Neural cell (in vitro differentiated cells): ENCODE data around the gene ZDHHC3. TPM values are rescaled to one million over a fixed set of nuclear protein-coding genes. Genes with fewer than 3 reads are reported as not detected.
"Not testable (repeated sequence)": the region's sequence is repeated elsewhere in the genome, so short reads cannot be mapped to it uniquely, and the experiment has no call there.

Source experiments
- H2AFZ ChIP-seq: fragments of 200-600, 300-800 bp; sonication (generic), shearing (Covaris generic); 2 replicates; pipeline ENCODE4 v1.6.0; 2014; ENCODE audit warnings: low read depth, mild to moderate bottlenecking, antibody characterized with exemption, low read length, moderate library complexity
- H3F3A ChIP-seq: fragments of 200-600 bp; shearing (Covaris generic); 2 replicates; pipeline ENCODE4 v1.6.1; 2016; ENCODE audit warnings: mild to moderate bottlenecking, moderate library complexity, mixed read lengths, antibody characterized with exemption, low read length; ENCODE audit not compliant: insufficient read depth, poor library complexity, severe bottlenecking
- H3K27ac ChIP-seq: fragments of 200-600, 300-800 bp; sonication (generic), shearing (Covaris generic); 2 replicates; pipeline ENCODE4 v1.5.1; 2014; ENCODE audit warnings: mild to moderate bottlenecking, low read length, moderate library complexity
- H3K27me3 ChIP-seq: fragments of 300-800, 200-600 bp; sonication (generic), shearing (Covaris generic); 2 replicates; pipeline ENCODE4 v1.6.0; 2014; ENCODE audit warnings: mild to moderate bottlenecking, low read depth, low read length, moderate library complexity; ENCODE audit not compliant: insufficient read depth
- H3K36me3 ChIP-seq: fragments of 300-800, 200-600 bp; sonication (generic), shearing (Covaris generic); 2 replicates; pipeline ENCODE4 v1.5.1; 2014; ENCODE audit warnings: mild to moderate bottlenecking, antibody characterized with exemption, low read length, moderate library complexity; ENCODE audit not compliant: insufficient read depth
- H3K4me2 ChIP-seq: fragments of 300-800, 200-600 bp; sonication (generic), shearing (Covaris generic); 2 replicates; pipeline ENCODE4 v1.6.0; 2014; ENCODE audit warnings: mild to moderate bottlenecking, low read length
- H3K4me3 ChIP-seq: fragments of 300-800, 200-600 bp; sonication (generic), shearing (Covaris generic); 2 replicates; pipeline ENCODE4 v1.5.1; 2014; ENCODE audit warnings: mild to moderate bottlenecking, low read length, moderate library complexity
- H3K79me2 ChIP-seq: fragments of 200-600 bp; shearing (Covaris generic); replicated peaks from 2 replicates; pipeline ENCODE4 v1.6.0; 2014; ENCODE audit warnings: mild to moderate bottlenecking, low read length, moderate library complexity; ENCODE audit not compliant: insufficient read depth
- H3K9ac ChIP-seq: fragments of 300-800, 200-600 bp; sonication (generic), shearing (Covaris generic); 2 replicates; pipeline ENCODE4 v1.6.1; 2016; ENCODE audit warnings: mild to moderate bottlenecking, low read length, mixed read lengths
- H3K9me2 ChIP-seq: fragments of 200-600 bp; shearing (Covaris generic); 2 replicates; pipeline ENCODE4 v1.6.1; 2016; ENCODE audit warnings: mild to moderate bottlenecking, low read length, mixed read lengths; ENCODE audit not compliant: insufficient read depth
- H3K9me3 ChIP-seq: fragments of 200-600, 300-800 bp; sonication (generic), shearing (Covaris generic); 2 replicates; pipeline ENCODE4 v1.6.1; 2016; ENCODE audit warnings: mild to moderate bottlenecking, mixed run types, low read length, moderate library complexity, mixed read lengths
- H4K20me1 ChIP-seq: fragments of 200-600 bp; shearing (Covaris generic); 2 replicates; pipeline ENCODE4 v1.6.1; 2016; ENCODE audit warnings: mild to moderate bottlenecking, mixed run types; ENCODE audit not compliant: insufficient read depth
- EP300 ChIP-seq: fragments of 450-650 bp; conservative IDR thresholded peaks from 2 replicates; pipeline ENCODE4 v1.6.1; 2014; ENCODE audit warnings: antibody characterized with exemption, mild to moderate bottlenecking, moderate library complexity; ENCODE audit not compliant: poor library complexity, severe bottlenecking
- EZH2 ChIP-seq: fragments of 200-600, 300-800 bp; shearing (Covaris generic), sonication (generic); IDR thresholded peaks from 2 replicates; pipeline ENCODE4 v1.6.1; 2014; ENCODE audit warnings: antibody characterized with exemption, low read length, borderline replicate concordance, mild to moderate bottlenecking; ENCODE audit not compliant: insufficient read depth, poor library complexity, severe bottlenecking
- MXI1 ChIP-seq: fragments of 450-650 bp; conservative IDR thresholded peaks from 2 replicates; pipeline ENCODE4 v1.6.1; 2014; ENCODE audit warnings: antibody characterized with exemption, mild to moderate bottlenecking; ENCODE audit not compliant: poor library complexity, severe bottlenecking
- POLR2AphosphoS5 ChIP-seq: IDR thresholded peaks from 2 replicates; pipeline ENCODE4 v1.6.1; 2012
- RAD21 ChIP-seq: fragments of 450-650 bp; conservative IDR thresholded peaks from 2 replicates; pipeline ENCODE4 v1.6.1; 2014; ENCODE audit warnings: antibody characterized with exemption, mild to moderate bottlenecking, moderate library complexity
- REST ChIP-seq: IDR thresholded peaks from 2 replicates; pipeline ENCODE4 v1.6.1; 2012; ENCODE audit warnings: borderline replicate concordance
- SMC3 ChIP-seq: fragments of 450-650 bp; conservative IDR thresholded peaks from 2 replicates; pipeline ENCODE4 v1.6.1; 2014; ENCODE audit warnings: antibody characterized with exemption, mild to moderate bottlenecking, moderate library complexity; ENCODE audit not compliant: poor library complexity
- TAF1 ChIP-seq: IDR thresholded peaks from 2 replicates; pipeline ENCODE4 v1.6.1; 2012; ENCODE audit warnings: low read depth
- polyA plus RNA-seq: library from polyadenylated mRNA; depleted of rRNA; stranded (reverse); fragments of >200 nt; gene quantifications from 2 replicates; pipeline ENCODE4 v1.2.3, GENCODE V29; 2014
- TF ChIP-seq, protein P1 (sequence below): fragments of 450-650 bp; IDR thresholded peaks from 2 replicates; pipeline ENCODE4 v1.5.1; 2014; ENCODE audit warnings: antibody characterized with exemption, mild to moderate bottlenecking, moderate library complexity; ENCODE audit not compliant: poor library complexity, severe bottlenecking

ZDHHC3 gene
- polyA plus RNA-seq, 1 donor from 2014 or later, result 35.8 TPM

DNA sequence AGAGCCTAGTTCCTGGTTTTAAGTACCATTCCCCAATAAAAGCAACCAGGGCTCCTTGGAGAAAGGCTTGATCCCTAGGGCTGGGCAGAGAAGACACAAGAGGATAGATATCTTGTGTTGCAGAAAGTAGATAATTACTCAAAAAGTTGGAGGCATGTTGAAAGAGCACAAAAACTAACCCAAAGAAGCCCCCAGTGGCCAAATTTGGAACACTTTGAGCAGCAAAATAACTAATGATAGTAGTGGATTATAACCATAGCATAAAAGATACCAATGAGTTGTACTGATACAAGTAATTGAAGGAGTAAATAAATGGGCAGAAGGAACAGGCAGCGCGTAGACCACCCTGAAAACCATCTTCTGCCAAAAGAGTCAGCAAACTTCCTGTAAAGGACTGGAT, 12.1 kb upstream of the ZDHHC3 start:
- H3K4me2 ChIP-seq, result no peak overlapping the region
- no peaks in the 10 kb centered on the region for H3K36me3 ChIP-seq
- H2AFZ ChIP-seq, result no peak overlapping the region
- H4K20me1 ChIP-seq, result no peaks in the 10 kb centered on the region
- H3K9me2 ChIP-seq, result no peaks in the 10 kb centered on the region
- H3K27me3 ChIP-seq, result no peaks in the 10 kb centered on the region
- peaks cover 20% of the 10 kb centered on the region for H3K79me2 ChIP-seq
- no peak overlapping the region for H3K9ac ChIP-seq
- H3K9me3 ChIP-seq, result no peaks in the 10 kb centered on the region
- H3K27ac ChIP-seq, result no peak overlapping the region
- H3K4me3 ChIP-seq, result no peak overlapping the region
- no peaks in the 10 kb centered on the region for H3F3A ChIP-seq
- TF ChIP-seq TAF1 (no peak), EZH2 (no peak), REST (no peak), SMC3 (no peak), POLR2AphosphoS5 (no peak), MXI1 (no peak), RAD21 (no peak), EP300 (no peak)
- TF ChIP-seq, protein P1, sequence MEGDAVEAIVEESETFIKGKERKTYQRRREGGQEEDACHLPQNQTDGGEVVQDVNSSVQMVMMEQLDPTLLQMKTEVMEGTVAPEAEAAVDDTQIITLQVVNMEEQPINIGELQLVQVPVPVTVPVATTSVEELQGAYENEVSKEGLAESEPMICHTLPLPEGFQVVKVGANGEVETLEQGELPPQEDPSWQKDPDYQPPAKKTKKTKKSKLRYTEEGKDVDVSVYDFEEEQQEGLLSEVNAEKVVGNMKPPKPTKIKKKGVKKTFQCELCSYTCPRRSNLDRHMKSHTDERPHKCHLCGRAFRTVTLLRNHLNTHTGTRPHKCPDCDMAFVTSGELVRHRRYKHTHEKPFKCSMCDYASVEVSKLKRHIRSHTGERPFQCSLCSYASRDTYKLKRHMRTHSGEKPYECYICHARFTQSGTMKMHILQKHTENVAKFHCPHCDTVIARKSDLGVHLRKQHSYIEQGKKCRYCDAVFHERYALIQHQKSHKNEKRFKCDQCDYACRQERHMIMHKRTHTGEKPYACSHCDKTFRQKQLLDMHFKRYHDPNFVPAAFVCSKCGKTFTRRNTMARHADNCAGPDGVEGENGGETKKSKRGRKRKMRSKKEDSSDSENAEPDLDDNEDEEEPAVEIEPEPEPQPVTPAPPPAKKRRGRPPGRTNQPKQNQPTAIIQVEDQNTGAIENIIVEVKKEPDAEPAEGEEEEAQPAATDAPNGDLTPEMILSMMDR, result no peak

GRCh38 chr3:44987332-44987731, 11.4 kb upstream of the ZDHHC3 start:
- H3K27me3 ChIP-seq, result no peaks in the 10 kb centered on the region
- H3K4me3 ChIP-seq, result no peak overlapping the region
- no peaks in the 10 kb centered on the region for H4K20me1 ChIP-seq
- peaks cover 20% of the 10 kb centered on the region for H3K79me2 ChIP-seq
- H3K36me3 ChIP-seq, result no peaks in the 10 kb centered on the region
- no peak overlapping the region for H2AFZ ChIP-seq
- TF ChIP-seq SMC3 (no peak), EP300 (no peak), MXI1 (no peak), REST (no peak), EZH2 (no peak), RAD21 (no peak), POLR2AphosphoS5 (no peak), TAF1 (no peak)
- TF ChIP-seq, protein P1, result no peak
- H3K4me2 ChIP-seq, result no peak overlapping the region
- no peaks in the 10 kb centered on the region for H3K9me2 ChIP-seq
- H3F3A ChIP-seq, result no peaks in the 10 kb centered on the region
- H3K9ac ChIP-seq, result no peak overlapping the region
- no peaks in the 10 kb centered on the region for H3K9me3 ChIP-seq
- no peak overlapping the region for H3K27ac ChIP-seq

- H3K79me2 ChIP-seq, result peaks cover 20% of the 10 kb centered on the region
- H3K9me2 ChIP-seq, H3K4me3 ChIP-seq, H3F3A ChIP-seq, H4K20me1 ChIP-seq, H3K4me2 ChIP-seq, H2AFZ ChIP-seq, H3K9ac ChIP-seq, H3K27ac ChIP-seq, H3K9me3 ChIP-seq, H3K36me3 ChIP-seq, H3K27me3 ChIP-seq: not testable (repeated sequence)
Observed at GRCh38 chr3:44986330-44986729, 10.4 kb upstream of the ZDHHC3 start.
